HG03175 (cell line): ENCODE results near the gene ZNFX1.

ENCODE experiments used
- ATAC-seq: cut with Tn5 transposase; IDR thresholded peaks from one replicate; pipeline ENCODE4 v1.9.1; 2021; ENCODE audit warnings: mild to moderate bottlenecking, moderate library complexity; ENCODE audit not compliant: unreplicated experiment

Gene ZNFX1

DNA sequence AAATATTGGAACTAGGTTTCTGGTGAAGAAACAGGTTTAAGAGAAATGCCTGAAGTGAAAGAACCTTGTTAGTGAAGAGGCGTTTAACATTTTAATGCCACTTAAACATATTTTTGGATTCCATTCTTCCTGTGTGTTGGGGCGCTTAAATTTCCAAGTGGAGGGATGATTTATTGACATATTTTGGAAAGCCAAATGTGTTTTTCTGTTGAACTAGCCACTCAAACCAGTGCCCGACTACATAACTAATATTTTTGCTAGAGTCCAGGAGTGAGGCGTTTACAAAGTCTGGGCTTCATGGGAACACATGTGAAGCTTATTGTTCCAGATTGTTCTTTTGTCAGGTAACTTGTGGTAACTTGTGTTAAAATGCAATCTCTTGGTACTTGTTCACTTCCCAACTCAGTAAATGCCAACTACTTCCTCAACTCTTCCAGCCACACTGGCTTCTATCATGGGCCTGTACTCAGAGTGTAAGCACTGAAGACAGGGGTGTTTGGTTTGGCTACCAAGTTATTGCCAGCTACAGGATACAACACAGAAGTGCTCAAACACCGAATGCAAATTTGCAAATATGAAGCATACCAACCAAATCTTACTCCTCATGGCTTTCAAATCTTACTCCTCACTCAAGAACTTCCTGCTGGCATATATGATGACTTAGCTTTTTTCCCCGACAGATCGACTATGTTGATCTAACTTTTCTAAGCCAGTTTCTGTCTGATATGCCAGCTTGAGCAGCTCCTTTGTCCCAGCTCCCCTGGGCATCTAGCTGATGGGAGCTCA, 2.0 kb upstream of the ZNFX1 start:
- ATAC-seq, result no peak

DNA sequence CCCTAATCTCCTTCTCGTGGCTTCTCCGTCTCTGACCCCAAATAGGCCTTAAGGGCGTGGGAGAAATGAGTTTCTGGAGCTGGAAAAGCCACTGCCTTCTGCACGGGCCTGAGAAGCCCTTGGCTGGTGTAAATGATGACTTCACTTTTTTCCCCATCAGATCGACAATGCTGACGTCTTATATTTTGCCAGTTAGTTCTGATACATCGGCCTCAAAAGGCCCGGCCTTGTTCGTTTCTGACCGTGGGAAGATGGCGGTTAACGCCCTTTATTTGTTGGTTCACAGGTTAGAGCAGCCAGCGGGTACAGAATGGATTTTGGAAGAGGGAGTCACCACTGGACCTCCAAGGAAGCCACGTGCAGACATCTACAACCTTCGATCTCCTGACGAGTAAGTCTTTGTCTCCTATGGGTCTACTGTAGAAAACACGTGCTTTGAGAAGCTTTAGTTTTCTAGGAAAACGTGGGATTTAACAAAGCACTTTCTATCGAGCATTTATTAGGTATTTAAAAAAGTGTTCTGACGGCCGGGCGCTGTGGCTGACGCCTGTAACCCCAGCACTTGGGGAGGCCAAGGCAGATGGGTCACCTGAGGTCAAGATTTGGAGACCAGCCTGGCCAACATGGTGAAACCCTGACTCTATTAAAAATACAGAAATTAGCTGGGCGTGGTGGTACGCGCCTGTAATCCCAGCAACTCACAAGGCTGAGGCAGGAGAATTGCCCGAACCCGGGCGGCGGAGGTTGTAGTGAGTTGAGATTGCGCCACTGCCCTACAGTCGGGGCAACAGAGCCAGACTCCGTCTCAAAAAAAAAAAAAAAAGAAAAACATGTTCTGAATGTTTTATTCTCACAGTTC, 1.2 kb upstream of the ZNFX1 start:
- ATAC-seq, result no peak

DNA sequence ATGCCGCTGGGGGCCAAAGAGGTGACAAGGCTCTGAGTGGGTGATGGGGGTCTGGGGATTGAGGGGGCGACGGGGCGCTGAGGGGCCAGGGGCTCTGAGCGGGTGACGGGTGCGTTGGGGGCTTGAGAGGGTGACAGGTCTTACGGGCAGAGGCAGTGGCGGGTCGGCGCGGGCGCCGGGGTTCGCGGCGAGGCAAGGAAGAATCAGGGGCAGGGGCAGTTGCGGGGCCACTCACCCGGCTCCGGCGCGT, 146 bp downstream of the ZNFX1 start:
- ATAC-seq, result no peak

DNA sequence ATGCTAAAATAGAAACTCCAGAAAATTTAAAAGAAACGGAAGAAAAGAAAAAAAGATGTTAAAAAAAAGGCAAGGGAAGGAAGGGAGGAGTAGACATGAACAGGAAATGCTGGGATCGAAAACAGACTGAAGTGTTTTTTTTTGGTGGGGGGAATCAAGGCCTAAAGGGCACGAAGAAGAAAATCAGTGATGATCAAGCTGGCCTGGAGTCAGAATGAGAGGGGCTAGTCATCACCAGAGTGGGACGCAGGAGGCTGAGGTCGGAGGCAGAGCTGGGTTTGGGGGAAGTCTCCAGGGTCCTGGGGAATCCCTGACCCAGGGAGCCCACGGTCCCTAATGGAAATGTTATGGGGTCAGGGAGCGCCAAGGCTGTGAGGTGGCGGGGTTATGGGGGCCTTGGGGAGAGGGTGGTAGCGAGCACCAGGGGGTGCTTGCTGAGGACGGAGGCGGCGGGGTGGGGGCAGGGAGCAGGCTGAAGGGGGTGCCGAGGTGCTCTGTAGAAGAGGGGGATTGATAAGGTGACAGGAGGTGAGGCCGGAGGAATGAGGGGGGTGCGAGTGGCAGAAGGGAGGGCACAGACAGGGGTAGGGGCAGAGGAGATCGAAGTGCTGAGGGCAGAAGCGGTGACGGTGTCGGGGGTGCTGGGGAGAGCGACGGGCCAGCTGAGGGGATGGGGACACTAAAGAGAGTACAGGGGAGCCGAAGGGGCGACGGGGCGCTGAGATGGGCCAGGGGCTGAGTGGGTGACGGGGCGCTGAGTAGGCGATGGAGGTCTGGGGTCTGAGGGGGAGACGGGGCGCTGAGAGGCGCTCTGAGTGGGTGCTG, 684 bp downstream of the ZNFX1 start:
- ATAC-seq, result no peak

DNA sequence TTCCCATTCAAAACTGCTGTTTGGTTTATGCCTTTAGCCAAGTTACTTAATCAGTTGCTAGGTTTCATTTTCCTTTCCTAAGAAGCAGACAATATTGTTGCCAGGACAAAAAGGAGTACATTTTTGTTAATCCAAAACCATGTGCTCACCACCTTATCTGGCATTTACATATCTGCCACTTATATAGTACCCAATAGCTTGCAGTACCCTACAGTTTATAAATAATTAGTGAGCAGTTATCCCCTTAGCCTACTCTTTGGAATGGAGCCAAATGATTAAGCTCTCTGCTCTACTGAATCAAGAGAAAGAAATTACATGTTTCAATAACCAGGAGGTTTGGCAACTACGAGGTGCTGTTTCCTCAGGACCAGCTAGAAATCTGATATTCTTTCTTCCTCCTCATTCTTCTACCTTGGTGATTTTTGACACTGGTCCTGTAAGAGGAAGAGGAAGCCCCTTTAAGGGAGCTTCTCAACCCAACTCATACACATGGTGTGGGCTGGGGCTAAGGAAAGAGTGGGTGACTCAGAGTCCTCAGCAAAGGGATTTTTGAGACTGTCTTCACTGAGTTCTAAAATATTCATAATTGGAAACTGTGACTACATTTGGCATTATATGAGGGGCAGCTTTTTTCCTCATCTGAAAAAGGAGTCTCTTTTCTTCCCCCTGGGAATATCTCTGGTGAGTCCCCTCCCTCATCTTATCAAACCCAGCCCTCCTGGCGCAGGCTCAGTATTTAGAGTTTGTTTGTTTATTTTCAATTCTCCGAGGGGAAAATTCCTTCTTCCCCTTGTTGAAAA, 1.5 kb downstream of the ZNFX1 start:
- ATAC-seq, result no peak

DNA sequence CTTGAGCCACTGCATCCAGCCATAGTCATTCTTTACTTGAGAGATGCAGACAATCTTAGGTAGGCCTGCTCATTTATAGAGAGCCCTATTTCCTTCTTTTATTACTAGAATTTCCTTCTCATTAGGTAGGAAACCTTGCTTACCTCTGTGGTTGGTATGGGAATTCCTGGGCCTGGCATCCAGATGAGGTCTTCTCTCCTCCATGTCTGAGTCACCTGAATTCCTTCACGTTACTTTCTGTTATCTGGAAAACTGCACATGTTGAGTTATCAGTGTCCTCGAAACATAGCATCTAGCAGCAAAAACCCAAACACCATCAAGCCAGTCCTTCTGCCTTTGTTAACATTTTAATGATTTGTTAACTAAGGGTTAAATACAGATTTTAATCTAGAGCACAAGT, 2.2 kb downstream of the ZNFX1 start:
- no peak for ATAC-seq

DNA sequence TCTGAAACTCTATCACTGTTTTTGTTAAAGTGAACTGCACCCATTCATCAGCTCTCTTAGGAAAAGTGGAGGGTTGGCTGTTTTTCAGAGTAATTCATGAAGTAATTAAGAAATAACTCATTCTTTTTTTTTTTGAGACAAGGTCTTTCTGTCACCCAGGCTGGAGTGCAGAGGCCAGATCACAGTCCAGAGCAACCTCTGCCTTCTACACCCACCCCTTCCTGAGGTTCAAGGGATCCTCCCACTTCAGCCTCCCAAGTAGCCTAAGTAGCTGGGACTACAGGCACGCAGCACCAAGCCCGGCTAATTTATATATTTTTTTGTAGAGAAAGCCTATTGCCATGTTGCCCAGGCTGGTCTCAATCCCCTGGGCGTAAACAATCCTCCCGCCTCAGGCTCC, 2.6 kb downstream of the ZNFX1 start:
- ATAC-seq, result no peak

DNA sequence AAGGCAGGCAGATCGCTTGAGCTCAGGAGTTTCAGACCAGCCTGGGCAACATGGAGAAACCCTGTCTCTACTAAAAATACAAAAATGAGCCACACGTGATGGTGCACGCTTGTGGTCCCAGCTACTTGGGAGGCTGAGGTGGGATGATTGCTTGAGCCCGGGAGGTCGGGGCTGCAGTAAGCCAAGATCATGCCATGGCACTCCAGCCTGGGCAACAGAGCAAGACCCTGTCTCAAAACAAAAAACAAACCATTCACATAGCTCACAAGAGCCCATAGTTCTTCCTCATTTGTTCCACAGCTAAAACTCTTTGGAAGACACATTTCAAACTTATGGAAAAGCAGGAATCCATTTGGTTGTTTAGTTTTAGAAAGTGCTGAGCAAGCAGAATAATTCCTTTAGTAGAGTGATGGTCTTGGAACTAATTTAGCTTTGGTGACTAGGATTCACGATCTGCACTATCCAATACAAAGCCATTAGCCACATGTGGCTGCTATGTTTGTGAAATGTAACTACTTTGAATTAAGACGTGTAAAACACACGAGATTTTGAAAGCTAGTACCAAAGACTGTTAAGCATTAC, 4.1 kb downstream of the ZNFX1 start:
- no peak for ATAC-seq

DNA sequence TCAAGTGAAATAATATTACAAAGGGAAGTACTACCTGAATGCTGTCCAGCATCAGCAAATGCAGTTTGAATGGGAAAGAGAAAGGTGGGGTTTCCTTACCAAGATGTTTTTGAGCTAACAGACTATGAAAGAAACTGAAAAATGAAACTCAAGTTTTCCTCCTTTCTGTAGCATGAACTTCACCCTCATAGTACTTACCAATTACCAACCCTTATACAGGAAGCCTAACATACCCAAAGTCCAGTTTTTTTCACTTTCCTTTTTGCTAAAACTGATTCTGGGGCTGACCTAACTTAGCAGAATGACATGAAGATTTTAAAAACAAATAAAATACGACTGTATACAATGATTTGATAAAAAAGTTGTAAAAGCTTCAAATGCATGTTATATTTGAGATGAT, 5.2 kb downstream of the ZNFX1 start:
- ATAC-seq, result peak; percentile 37

DNA sequence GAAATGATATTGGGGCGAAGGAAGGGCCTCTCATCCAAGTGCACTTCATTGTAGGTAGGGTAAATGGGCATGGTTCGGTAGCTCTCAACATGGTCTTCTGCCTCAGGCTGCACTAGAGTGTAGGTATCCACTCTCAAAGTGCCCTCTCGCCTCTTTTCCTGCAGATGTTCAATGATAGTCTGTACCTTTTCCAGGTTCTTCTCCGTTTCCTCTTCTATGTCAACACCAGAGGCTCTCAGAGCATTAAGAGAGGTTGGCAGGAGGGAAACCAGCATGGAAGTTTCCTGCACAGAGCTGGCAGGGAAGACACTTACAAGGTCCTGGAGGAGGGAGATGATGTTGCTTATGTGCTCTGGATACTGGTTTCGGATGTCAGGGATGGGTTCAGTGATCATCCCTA, 7.1 kb downstream of the ZNFX1 start:
- no peak for ATAC-seq

DNA sequence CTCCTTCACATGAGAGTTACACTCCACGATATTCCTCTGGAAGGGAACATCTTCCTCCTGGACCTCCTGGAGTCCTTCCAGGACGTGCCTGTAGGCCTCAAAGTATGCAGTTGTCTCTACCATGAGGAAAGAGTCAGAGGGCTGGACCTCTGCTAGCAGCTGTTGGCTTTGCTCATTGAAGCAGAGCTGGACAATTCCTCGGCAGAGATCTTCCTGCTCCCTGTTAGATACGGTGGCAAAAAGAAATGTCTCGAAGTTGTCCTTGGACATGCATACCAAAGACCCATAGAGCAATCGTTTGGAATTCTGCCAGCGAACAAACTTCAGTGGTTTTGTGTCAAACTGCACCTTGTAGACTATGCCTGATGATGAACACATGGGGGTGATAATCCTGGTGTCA, 7.7 kb downstream of the ZNFX1 start:
- ATAC-seq, result no peak

DNA sequence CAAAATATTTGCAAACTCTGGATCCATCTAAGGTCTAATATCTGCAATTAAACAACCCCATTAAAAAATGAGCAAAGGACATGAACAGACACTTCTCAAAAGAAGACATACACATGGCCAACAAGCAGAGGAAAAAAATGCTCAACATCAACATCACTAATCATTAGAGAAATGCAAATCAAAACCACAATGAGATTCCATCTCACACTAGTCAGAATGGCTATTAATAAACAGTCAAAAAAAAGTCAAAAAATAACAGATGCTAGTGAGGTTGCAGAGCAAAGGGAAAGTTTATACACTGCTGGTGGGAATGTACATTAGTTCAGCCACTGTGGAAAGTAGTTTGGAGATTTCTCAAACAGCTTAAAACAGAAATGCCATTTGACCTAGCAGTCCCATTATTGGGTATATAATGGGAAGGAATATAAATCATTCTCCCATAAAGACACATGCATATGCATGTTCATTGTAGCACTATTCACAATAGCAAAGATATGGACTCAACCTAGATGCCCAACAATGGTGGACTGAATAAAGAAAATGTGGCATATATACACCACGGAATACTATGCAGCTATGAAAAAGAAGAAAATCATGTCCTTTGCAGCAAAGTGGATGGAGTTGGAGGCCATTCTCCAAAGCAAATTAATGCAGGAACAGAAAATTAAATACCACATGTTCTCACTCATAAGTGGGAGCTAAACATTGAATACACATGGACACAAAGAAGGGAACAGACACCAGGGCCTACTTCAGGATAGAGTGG, 9.1 kb downstream of the ZNFX1 start:
- no peak for ATAC-seq

DNA sequence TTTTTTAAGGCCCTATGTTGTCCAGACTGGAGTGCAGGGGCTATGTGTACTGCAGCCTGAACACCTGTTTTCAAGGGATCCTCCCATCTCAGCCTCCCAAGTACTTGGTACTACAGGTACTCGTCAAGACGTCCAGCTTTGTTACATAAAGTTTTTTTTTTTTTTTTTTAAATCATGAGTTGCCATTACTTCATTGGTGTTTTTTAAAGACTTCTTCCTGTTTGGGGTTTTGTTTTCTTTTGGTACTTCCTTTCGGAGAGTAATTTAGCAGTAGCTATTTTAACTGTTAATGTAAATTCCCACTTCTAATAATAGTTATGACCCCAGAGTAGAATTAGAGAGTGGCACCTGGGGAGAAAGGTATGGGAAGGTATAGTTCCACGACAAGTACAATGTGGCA, 10.5 kb downstream of the ZNFX1 start:
- ATAC-seq, result no peak

DNA sequence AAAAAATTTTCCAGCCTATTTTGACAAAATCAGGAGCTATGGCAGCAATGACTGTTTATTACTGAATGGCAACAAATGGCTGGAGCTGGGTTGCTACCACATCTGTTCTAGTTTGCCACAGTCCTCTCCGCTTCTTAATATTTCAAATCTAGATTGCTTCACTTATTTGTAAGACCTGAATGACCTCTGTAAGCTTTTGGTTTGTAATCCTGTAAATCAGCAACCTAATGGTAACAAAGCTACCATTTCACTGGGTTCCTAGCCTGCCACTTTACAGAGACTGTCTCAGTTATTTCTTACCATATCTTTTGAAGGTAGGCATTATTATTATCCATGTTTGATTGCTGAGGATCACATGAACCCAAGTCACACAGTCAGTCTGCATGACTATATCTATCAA, 15.4 kb downstream of the ZNFX1 start:
- no peak for ATAC-seq

DNA sequence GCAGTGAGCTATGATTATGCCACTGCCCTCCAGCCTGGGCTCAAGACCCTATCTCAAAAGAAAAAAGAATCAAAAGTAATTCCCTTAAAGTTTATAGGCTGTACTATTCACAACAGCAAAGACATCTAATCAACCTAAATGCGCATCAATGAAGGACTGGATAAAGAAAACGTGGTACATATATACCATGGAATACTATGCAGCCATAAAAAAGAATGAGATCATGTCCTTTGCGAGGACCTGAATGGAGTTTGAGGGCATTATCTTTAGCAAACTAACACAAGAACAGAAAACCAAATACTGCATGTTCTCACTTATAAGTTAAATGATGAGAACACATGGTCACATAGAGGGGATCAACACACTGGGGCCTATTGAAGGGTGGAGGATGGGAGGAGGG, 16.7 kb downstream of the ZNFX1 start:
- ATAC-seq, result no peak

DNA sequence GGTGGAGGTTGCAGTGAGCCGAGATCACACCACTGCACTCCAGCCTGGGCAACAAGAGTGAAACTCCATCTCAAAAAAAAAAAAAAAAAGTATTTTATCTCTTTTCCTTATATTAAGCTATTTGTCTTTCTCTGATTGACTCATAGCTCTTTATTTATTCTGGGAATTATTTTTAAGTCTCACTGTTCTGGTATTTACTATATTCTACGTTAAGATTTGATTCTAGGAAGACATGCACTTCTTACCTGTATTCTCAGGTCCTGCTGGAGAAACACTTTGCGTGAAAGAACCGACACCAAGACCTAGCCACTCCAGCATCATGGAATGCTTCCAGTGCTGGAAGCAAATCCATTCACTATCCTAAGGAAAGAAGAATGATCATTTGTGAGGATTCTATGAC, 17.6 kb downstream of the ZNFX1 start:
- ATAC-seq, result no peak

DNA sequence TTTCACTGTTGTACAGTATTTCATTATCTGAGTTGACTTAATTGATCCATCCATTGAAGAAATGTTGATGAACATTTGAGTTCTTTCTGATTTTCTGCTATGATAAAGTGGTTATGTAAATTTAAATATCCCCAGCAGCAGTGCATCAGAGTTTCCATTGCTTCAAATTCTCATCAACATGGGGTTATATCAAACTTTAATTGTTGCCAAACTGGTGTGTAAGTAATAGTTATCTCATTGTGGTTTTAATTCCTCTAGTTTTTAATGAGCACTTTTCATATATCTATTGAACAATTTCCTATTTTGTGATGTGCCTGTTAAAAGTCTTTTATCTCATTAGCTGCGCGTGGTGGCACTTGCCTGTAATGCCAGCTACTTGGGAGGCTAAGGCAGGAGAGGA, 18.1 kb downstream of the ZNFX1 start:
- ATAC-seq, result no peak

DNA sequence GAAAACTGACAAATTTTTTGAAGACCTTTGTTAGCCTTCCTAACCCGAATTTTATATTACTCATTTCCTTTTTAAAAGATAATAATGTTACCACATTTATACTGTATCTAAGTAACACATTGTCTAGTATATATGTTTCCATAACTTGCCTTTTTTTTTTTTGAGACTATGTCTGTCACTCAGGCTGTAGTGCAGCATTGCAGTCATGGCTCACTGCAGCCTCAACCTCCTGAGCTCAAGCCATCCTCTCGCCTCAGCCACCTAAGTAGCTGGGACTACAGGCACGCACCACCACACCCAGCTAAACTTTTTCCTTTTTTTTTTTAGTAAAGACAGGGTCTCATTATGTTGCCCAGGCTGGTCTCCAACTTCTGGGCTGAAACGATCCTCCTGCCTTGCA, 18.6 kb downstream of the ZNFX1 start:
- no peak for ATAC-seq

DNA sequence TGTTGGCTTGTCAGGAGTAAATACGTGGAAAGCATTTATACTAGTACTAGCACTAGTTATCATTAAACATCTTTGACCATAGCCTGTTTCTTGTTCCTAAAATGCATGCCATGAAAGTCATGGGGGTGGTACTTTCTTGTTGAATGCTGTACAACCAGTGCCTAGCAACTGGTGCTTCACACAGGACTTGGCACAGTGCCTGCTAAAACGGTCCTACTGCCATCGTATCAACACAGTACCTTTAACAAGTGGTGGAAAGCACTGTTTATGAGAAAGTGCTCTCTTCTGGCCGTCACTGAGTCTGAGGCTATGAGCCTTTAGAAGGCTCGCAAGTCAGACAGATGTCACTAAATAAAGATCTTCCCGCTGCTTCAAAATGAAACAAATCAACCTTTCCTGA, 21.6 kb downstream of the ZNFX1 start:
- no peak for ATAC-seq
